Left kidney (tissue), 2 donors: ENCODE measurements around the gene RYR3. TPM values are rescaled to one million over a fixed set of nuclear protein-coding genes. Genes with fewer than 3 reads are reported as not detected.
A peak's percentile ranks its signal among the peaks of the same experiment; 100 is the strongest.

Experiments used
- DNase-seq: peaks from one replicate; pipeline ENCODE4 v3.0.0-alpha.2; 2013
- polyA plus RNA-seq: library from polyadenylated mRNA; unstranded; fragments of 120-200 nt; gene quantifications from one replicate; pipeline ENCODE4 v1.2.1, GENCODE V29; 2013; ENCODE audit not compliant: insufficient read length

The RYR3 gene
- polyA plus RNA-seq, 1 donor = 16.9 TPM

DNA sequence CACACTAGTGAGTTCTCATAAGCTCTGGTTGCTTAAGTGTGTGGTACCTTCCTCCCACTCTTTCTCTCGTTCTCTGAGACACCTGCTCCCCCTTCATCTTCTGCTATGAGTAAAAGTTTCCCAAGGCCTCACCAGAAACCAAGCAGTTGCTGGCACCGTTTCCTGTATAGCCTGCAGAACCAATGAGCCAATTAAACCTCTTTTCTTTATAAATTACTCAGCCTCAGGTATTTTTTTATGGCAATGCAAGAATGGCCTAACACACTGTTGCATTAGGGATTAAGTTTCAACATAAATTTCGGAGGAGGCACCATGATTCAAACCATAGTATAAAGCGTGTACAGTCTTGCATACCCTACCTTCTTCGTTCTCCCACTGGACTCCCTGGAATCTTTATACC is 405.3 kb downstream of the RYR3 start:
- no peak for DNase-seq

DNA sequence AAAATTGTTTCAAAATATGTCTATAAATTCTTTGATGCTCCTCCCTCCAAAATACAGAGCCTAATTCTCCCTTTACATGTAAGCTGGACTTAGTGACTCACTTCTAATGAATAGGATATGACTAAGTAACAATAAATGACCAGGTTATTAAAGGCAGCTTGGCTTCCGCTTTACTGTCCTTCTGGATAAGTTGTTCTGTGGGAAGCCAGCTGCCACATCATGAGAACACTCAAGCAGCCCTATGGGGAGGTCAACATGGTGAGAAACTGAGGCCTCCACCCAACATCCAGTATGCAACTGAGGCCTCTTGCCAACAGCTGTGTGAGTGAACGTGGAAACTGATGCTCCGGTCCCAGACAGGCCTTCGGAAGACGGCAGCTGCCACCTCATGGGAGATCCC is 410.2 kb downstream of the RYR3 start:
- DNase-seq = no peak

- DNase-seq = no peak
These were observed 411.4 kb downstream of the RYR3 start for GRCh38 chr15:33722005-33722672.

- DNase-seq = no peak
These were observed 411.9 kb downstream of the RYR3 start for GRCh38 chr15:33722673-33723015.

- DNase-seq = no peak
These were observed 413.7 kb downstream of the RYR3 start for GRCh38 chr15:33724321-33725036.

DNA sequence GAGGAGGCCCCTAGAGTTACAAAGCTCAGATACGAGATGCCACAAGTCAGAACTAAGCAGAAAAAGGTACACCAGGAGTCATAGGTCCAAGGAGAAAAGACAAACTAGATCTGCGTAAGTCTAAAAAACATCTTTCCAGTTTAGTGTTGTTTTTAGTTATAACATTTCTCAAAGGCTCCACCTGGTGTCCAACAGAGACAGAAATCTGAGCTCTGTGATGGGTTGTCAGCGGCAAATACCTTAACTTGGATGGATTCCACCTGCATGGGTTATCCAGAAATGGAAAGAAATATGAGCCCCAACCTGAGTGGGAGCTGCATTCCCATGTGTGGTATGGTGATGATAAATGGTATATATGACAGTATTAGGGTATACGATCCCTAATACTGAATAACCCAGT is 418.9 kb downstream of the RYR3 start:
- peak; percentile 53 for DNase-seq

DNA sequence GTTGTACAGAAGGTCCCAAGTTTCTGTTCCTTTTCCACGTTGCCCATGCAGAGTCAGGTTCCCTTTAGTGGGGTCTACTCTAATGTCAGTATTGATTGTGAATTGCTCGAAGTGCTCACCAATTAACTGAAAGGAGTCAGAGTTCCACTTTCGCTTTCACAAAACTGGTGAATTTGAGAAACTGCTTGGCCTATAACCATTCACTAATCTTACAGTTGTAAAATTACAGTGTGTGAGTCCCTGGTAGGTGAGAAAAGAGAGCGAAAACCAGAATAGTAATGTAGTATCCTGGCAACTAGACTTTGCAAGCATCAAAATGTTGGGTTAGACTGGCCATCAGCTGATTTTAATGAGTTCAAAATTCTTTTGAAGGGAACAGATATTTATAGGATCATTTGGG is 420.0 kb downstream of the RYR3 start:
- no peak for DNase-seq

GRCh38 chr15:33735143-33735542 is 424.4 kb downstream of the RYR3 start:
- no peak for DNase-seq

- peak; percentile 37 for DNase-seq
These were observed 425.0 kb downstream of the RYR3 start for GRCh38 chr15:33735637-33736247.

DNA sequence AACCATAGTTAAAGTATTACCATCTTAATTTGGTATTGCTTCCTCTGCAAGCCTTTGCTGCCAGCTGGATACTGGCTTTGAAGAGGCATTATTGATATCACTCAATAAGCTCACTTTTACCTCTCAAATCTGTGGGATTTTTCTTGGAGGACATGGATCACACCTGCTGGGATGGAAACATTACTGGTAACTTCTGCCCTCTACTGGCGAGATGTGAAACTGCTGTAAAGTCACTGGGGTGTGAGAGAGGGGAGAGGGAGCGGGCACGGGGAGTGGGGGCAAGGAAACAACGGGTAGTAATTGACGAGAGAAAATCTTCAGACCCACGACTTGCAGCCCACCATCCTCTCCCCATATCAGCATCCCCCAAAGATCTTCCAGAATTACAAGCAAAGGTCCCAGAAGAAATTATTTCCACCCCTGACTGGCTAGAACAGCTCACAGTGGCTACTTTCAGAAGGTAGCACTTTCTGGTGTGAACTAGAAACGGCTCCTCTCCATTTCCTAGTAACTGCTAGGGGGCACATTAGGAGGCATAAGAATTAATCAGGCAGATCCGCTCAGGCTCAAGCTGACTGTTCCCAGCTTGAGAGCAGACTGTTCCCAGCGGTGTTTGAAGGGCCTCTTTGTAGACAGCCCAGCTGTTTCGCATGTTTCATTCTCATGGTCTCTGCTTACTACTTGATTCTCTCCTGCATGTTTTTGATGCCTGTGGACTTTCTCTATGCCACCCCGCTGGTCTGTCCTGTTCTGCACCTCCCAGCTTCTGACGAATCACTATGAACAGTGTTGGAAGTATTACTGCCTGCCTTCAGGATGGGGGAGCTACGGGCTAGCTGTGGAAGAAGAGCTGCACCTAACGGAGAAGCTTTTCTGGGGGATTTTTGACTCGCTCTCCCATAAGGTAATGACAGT is 427.2 kb downstream of the RYR3 start:
- DNase-seq = peak; percentile 49

DNA sequence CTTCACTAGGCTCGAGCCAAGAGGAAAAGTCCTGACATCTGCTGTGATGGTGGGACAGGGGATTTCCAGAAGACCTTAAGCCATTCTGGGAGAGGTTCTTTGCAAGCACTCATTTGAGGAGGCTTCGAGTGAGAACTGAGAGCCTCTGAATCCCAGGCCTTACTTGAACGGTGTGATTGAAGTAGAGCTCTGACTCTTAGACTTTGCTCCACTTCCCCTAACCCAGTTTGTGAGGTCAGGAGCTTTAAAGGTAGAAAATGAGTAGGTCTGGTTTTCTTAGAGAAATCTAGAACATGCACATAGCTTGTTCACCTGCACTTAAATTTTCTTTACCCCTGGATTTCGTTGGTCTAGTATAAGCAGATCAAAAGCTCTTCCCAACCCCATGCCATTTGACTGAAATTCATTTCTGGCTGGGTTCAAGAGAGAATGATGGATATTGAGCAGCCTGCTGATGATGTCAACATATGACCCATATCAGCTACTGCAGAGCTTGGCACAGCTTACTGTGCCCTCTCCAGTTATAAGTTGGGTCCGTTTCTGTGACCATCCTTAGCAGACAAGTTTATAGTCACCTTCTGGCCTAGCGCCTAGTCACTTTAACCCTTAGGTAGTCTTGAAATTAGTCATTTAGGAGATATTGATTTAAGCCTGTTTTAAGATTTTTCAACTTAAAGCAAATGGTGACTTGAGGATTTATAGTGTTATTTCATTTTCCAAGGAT is 428.3 kb downstream of the RYR3 start:
- DNase-seq = no peak

GRCh38 chr15:33742306-33742705 is 431.5 kb downstream of the RYR3 start:
- no peak for DNase-seq

DNA sequence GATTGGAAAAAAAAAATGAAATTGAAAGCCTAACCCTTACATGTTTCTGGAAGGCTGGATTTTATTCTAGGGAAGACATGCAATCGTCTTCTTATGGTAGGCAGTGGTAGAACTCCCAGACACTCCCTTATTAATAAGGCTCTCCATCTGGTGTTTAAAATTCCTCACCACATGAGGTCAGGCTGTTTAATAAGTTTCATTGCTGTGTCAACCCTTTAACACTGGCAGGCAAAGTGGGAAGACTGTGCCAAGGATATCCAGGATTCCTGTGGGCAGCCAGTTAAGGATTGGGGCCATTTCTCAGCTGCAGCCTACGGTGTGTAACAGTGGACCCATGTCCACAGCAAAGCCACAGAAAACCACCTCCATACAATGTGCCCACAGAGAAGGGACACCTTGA is 432.0 kb downstream of the RYR3 start:
- no peak for DNase-seq

- DNase-seq = no peak
These were observed 435.4 kb downstream of the RYR3 start for GRCh38 chr15:33746203-33746602.

DNA sequence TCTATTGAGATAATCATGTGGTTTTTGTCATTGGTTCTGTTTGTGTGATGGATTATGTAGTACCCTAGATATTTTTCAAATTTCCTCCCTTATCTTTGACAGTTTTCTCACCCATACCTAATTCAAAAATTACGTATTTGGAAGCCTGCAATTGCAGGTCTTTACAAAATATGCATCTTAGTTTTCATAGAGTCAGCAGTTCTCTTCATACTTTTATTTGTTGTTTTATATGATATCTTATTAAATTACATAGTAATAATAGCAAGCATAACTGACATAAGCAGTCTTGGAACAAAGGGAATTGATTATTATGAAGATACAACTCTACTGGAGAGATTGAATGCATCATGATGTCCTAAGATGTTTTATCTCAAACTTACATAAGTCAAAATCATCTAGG is 442.2 kb downstream of the RYR3 start:
- DNase-seq = no peak

DNA sequence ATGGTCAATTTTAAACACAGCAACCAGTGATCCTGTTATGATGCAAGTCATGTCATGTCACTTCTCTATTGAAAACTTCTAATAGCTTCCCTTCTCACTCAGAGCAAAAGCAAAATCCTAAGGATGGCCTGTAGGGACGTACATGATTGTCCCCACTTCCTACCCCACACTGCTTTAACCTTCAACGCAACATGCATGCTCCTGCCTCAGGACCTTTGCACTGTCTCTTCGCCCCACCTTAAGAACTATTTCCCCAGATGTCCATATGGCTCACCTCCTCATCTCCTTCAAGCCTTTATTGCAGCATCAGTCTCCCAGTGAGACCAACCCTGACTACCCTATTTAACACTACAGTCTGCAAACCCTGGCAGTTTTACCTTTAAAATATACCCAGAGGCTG is 443.5 kb downstream of the RYR3 start:
- no peak for DNase-seq

DNA sequence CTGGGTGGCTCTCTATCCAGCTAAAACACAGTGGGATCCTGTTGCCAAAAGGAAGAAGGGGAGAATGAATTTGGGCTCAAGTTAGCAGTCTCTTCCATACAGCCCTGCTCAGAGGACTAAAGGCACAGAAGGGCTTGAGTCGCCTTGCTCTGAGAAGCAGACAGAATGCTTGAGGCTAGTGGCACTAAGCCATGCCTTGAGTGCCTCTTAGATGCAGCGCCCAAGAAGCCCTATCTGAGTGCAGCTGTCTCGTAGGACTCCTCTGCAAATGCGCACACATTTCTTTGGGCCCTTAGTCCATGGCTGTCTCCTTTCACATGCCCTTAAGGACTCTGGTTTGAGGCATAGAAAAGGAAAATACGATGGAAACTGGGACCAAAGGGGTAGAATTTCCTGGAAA is 446.2 kb downstream of the RYR3 start:
- DNase-seq = no peak

DNA sequence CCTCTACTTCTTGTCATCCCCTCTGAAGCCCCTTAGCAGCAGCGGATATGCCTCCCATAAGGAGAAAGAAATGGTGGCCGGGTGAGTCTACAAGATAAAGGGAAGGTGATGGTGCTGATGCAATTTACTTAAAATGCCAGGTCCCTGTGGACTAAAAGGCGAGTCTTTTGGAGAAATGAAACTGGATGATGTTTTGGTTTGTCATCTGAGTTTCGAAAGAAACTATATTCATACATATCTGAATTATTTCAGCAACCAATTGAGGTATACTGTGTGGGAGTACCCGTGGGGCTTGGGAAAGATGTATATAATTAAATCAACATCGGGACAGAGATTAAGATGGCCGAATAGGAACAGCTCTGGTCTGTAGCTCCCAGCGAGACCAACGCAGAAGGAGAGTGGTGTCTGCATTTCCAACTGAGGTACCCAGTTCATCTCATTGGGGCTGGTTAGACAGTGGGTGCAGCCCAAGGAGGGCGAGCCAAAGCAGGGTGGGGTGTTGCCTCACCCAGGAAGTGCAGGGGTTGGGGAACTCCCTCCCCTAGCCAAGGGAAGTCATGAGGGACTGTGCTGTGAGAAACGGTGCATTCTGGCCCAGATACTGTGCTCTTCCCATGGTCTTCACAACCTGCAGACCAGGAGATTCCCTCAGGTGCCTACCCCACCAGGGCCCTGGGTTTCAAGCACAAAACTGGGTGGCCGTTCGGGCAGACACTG is 446.9 kb downstream of the RYR3 start:
- no peak for DNase-seq

GRCh38 chr15:33766389-33766788 is 455.6 kb downstream of the RYR3 start:
- no peak for DNase-seq

DNA sequence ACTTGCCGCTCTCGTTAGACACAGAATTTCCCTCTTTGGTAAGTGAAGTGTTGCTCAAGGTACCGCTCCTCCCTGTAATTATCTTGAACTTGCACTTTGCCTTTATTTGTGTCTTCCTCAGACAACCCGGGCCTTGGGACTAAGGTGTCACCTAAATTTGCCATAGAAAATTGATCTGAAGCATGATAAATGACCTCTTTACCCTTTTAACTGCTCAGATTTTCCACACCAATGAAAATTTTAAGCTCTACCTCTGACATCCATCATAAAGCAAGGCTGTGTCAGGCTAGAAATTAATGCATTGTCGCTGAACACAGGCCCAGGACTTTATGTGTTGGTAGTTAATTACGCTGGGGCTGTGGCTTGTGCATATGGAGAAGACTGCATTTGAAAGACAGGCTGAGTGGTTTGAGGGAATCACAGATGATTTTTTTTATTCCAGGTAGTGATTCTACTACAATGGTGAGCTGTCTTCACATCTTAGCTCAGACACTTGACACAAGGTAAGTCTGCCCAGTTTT is 458.0 kb downstream of the RYR3 start:
- no peak for DNase-seq

DNA sequence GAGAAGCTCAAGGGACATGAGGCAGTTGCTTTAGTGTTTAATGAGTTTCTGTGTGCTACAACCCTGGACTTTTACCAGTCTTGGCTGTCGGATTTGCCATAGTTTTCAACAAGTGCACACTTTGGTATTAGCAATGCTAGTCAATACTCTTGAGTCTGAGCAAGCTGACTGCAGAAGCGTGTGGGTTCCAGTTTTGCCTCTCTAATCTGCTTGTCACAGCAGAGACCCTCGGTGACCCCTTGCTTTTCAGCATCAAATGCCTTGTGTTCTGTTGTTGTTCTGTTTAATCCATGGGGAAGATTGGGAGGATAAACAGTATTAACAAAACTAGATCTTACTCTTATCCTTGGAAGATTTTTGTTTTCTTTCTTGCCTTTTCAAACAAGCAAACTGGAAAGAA is 463.2 kb downstream of the RYR3 start:
- DNase-seq = no peak
